HepG2 (cell line): ENCODE results near the gene STARD10. TPM values are rescaled to one million over a fixed set of nuclear protein-coding genes. Genes with fewer than 3 reads are reported as not detected.
A peak's percentile ranks its signal among the peaks of the same experiment; 100 is the strongest.

ENCODE experiments used
- CBX1 ChIP-seq: IDR thresholded peaks from one replicate; pipeline ENCODE4 v1.6.1; 2016; ENCODE audit warnings: antibody characterized with exemption, low read depth
- CREM ChIP-seq, 2 experiments: sonication (generic) in 1 of 2; formaldehyde crosslinking in 1 of 2; IDR thresholded peaks; 2 replicates each; pipeline versions ENCODE4 v1.4.0 to v1.6.1; 2016 to 2020; ENCODE audit warnings: antibody characterized with exemption in 1 of 2, mild to moderate bottlenecking in 1 of 2, missing genetic modification reagents in 1 of 2
- FOXJ3 ChIP-seq: sonication (generic); formaldehyde crosslinking; IDR thresholded peaks from 2 replicates; pipeline ENCODE4 v1.4.0; 2020; ENCODE audit warnings: missing genetic modification reagents, mild to moderate bottlenecking, borderline replicate concordance
- GATA4 ChIP-seq: sonication (generic); IDR thresholded peaks from 2 replicates; pipeline ENCODE4 v1.6.1; 2016; ENCODE audit warnings: antibody characterized with exemption, low read depth, borderline replicate concordance
- HNRNPK ChIP-seq: fragments of 200-400 bp; formaldehyde crosslinking; IDR thresholded peaks from 2 replicates; pipeline ENCODE4 v1.6.1; 2018; ENCODE audit warnings: low read length, low read depth, moderate library complexity, mild to moderate bottlenecking; ENCODE audit not compliant: poor library complexity, severe bottlenecking
- KDM1A ChIP-seq: IDR thresholded peaks from 2 replicates; pipeline ENCODE4 v1.6.1; 2016; ENCODE audit warnings: missing compliant biosample characterization
- KLF11 ChIP-seq: IDR thresholded peaks from 2 replicates; pipeline ENCODE4 v1.6.1; 2016; ENCODE audit warnings: missing compliant biosample characterization
- RXRB ChIP-seq: IDR thresholded peaks from 2 replicates; pipeline ENCODE4 v1.6.1; 2016; ENCODE audit warnings: borderline replicate concordance, missing genetic modification reagents, missing compliant biosample characterization
- SIX4 ChIP-seq: sonication (generic); formaldehyde crosslinking; IDR thresholded peaks from 2 replicates; pipeline ENCODE4 v1.4.0; 2020; ENCODE audit warnings: missing genetic modification reagents
- SRSF4 ChIP-seq: fragments of 200-400 bp; formaldehyde crosslinking; IDR thresholded peaks from one replicate; pipeline ENCODE4 v1.6.1; 2018; ENCODE audit warnings: mild to moderate bottlenecking, low read depth, low read length, moderate library complexity; ENCODE audit not compliant: poor library complexity, severe bottlenecking
- TARDBP ChIP-seq: sonication (generic); formaldehyde crosslinking; IDR thresholded peaks from 2 replicates; pipeline ENCODE4 v1.8.0; 2022; ENCODE audit warnings: mild to moderate bottlenecking, missing genetic modification reagents
- TEAD2 ChIP-seq: sonication (generic); formaldehyde crosslinking; IDR thresholded peaks from 2 replicates; pipeline ENCODE4 v1.9.0; 2021; ENCODE audit warnings: missing genetic modification reagents
- ZFP1 ChIP-seq: IDR thresholded peaks from 2 replicates; pipeline ENCODE4 v1.6.1; 2016
- ZFP82 ChIP-seq: sonication (generic); formaldehyde crosslinking; IDR thresholded peaks from 2 replicates; pipeline ENCODE4 v1.5.1; 2020; ENCODE audit warnings: mild to moderate bottlenecking, missing genetic modification reagents, borderline replicate concordance
- ZNF260 ChIP-seq: sonication (generic); formaldehyde crosslinking; IDR thresholded peaks from 2 replicates; pipeline ENCODE4 v1.4.0; 2020; ENCODE audit warnings: missing genetic modification reagents, low read depth, mild to moderate bottlenecking, borderline replicate concordance
- ZNF296 ChIP-seq: sonication (generic); formaldehyde crosslinking; conservative IDR thresholded peaks from 2 replicates; pipeline ENCODE4 v1.5.0; 2020; ENCODE audit warnings: mild to moderate bottlenecking, missing genetic modification reagents
- ZNF331 ChIP-seq: sonication (generic); formaldehyde crosslinking; IDR thresholded peaks from 2 replicates; pipeline ENCODE4 v1.4.0; 2020; ENCODE audit warnings: missing genetic modification reagents
- ZNF598 ChIP-seq: sonication (generic); formaldehyde crosslinking; IDR thresholded peaks from 2 replicates; pipeline ENCODE4 v1.5.1; 2020; ENCODE audit warnings: mild to moderate bottlenecking, missing genetic modification reagents, borderline replicate concordance
- ZNF619 ChIP-seq: sonication (generic); formaldehyde crosslinking; IDR thresholded peaks from 2 replicates; pipeline ENCODE4 v1.4.0; 2020; ENCODE audit warnings: mild to moderate bottlenecking, missing genetic modification reagents
- ZNF652 ChIP-seq: IDR thresholded peaks from 2 replicates; pipeline ENCODE4 v1.6.1; 2016; ENCODE audit warnings: low read depth, borderline replicate concordance
- ZNF670 ChIP-seq: sonication (generic); formaldehyde crosslinking; IDR thresholded peaks from 2 replicates; pipeline ENCODE4 v1.8.0; 2022; ENCODE audit warnings: mild to moderate bottlenecking, missing genetic modification reagents, borderline replicate concordance
- ZNF678 ChIP-seq: sonication (generic); formaldehyde crosslinking; IDR thresholded peaks from 2 replicates; pipeline ENCODE4 v1.4.0; 2020; ENCODE audit warnings: mild to moderate bottlenecking, missing genetic modification reagents
- ZNF766 ChIP-seq: sonication (generic); formaldehyde crosslinking; IDR thresholded peaks from 2 replicates; pipeline ENCODE4 v1.5.0; 2020; ENCODE audit warnings: missing genetic modification reagents, borderline replicate concordance
- ZNF883 ChIP-seq: sonication (generic); formaldehyde crosslinking; IDR thresholded peaks from 2 replicates; pipeline ENCODE4 v1.5.1; 2020; ENCODE audit warnings: mild to moderate bottlenecking, missing genetic modification reagents; ENCODE audit errors: not compliant biosample characterization
- polyA plus RNA-seq, 8 experiments: library from polyadenylated mRNA; depleted of rRNA in 3 of 8; stranded (reverse) in 7 of 8; unstranded in 1 of 8; fragments of >200 nt; fragmentation: Illumina TruSeq in 4 of 8; extraction: Trizol in 4 of 8; gene quantifications; 2 replicates each; pipeline versions ENCODE4 v1.2.1 to v1.2.3, GENCODE V29; 2011 to 2016; ENCODE audit warnings: low read depth in 4 of 8, missing spikeins in 1 of 8, mixed read lengths in 1 of 8; ENCODE audit not compliant: insufficient read depth in 1 of 8
- total RNA-seq, 5 experiments: library from RNA; depleted of rRNA; stranded (reverse); fragments of >200 nt; fragmentation: Illumina TruSeq; extraction: Trizol; gene quantifications; 2 replicates each; pipeline ENCODE4 v1.2.3, GENCODE V29; 2016; ENCODE audit warnings: low read depth in 1 of 5
- TF ChIP-seq, protein P1 (sequence below): sonication (generic); formaldehyde crosslinking; IDR thresholded peaks from 2 replicates; pipeline ENCODE4 v1.8.0; 2022; ENCODE audit warnings: low read depth, missing genetic modification reagents
- TF ChIP-seq, protein P2 (sequence below): IDR thresholded peaks from 2 replicates; pipeline ENCODE4 v1.6.1; 2016; ENCODE audit warnings: missing genetic modification reagents, missing compliant biosample characterization
- TF ChIP-seq, protein P3 (sequence below): sonication (generic); formaldehyde crosslinking; IDR thresholded peaks from 2 replicates; pipeline ENCODE4 v1.5.0; 2020; ENCODE audit warnings: missing genetic modification reagents

Gene STARD10
- total and polyA plus RNA-seq, 2 of the 13 experiments (the other 11 are each of a cell fraction or from before 2014, with no cell fraction given) = 260 to 341 TPM

DNA sequence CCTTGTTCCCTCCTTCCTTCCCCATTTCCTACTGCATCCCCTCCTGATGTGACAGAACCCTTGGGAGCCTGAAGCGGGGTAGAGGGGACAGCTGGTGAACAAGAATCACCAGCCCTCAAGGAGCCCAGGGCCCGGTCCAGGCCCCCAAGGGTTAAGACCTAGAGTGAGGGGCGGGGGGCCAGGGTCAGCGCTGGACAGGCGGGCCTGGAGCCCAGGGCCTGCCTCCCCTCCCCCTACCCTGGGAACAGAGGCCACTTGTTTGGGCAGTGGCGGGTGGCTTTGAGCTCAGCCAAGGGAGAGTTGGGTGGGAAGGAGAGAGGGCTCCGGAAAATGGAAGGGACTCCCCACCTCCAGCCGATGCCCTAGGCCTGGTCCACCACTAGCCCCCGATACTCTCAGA lies 43.8 kb downstream of the STARD10 start (continued):
- TF ChIP-seq, protein P1, sequence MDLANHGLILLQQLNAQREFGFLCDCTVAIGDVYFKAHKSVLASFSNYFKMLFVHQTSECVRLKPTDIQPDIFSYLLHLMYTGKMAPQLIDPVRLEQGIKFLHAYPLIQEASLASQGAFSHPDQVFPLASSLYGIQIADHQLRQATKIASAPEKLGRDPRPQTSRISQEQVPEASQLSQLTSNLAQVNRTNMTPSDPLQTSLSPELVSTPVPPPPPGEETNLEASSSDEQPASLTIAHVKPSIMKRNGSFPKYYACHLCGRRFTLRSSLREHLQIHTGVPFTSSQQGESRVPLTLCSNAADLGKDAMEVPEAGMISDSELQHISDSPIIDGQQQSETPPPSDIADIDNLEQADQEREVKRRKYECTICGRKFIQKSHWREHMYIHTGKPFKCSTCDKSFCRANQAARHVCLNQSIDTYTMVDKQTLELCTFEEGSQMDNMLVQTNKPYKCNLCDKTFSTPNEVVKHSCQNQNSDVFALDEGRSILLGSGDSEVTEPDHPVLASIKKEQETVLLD (CRISPR knock-in tag) = no peak
- TF ChIP-seq ZNF652 (CRISPR knock-in tag) = peak; percentile 96
- no peak for TF ChIP-seq ZNF670 (CRISPR knock-in tag)
- TF ChIP-seq TARDBP (CRISPR knock-in tag) = 0 out of 2 replicates have a peak, but pooled peaks have one; percentile 38
- TF ChIP-seq FOXJ3 (CRISPR knock-in tag) = no peak
- TF ChIP-seq RXRB (CRISPR knock-in tag) = peak; percentile 37; the same call in 1 of the 2 replicates
- TF ChIP-seq ZNF883 (CRISPR knock-in tag) = no peak
- TF ChIP-seq KDM1A = no peak
- TF ChIP-seq TEAD2 = no peak
- no peak for TF ChIP-seq ZFP1 (CRISPR knock-in tag)
- TF ChIP-seq GATA4 = no peak
- TF ChIP-seq, protein P2, sequence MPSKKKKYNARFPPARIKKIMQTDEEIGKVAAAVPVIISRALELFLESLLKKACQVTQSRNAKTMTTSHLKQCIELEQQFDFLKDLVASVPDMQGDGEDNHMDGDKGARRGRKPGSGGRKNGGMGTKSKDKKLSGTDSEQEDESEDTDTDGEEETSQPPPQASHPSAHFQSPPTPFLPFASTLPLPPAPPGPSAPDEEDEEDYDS (CRISPR knock-in tag) = no peak
- no peak for TF ChIP-seq SIX4
- TF ChIP-seq CBX1 = no peak
- no peak for TF ChIP-seq KLF11 (CRISPR knock-in tag)
- no peak for TF ChIP-seq ZNF766
- no peak; the same call in 1 of the 2 replicates for TF ChIP-seq CREM (IDR thresholded peaks at IDR 0.05)
- TF ChIP-seq CREM (CRISPR knock-in tag; IDR thresholded peaks at IDR 0.05) = no peak
- TF ChIP-seq, protein P3, sequence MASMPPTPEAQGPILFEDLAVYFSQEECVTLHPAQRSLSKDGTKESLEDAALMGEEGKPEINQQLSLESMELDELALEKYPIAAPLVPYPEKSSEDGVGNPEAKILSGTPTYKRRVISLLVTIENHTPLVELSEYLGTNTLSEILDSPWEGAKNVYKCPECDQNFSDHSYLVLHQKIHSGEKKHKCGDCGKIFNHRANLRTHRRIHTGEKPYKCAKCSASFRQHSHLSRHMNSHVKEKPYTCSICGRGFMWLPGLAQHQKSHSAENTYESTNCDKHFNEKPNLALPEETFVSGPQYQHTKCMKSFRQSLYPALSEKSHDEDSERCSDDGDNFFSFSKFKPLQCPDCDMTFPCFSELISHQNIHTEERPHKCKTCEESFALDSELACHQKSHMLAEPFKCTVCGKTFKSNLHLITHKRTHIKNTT (CRISPR knock-in tag) = no peak
- TF ChIP-seq ZNF678 = no peak
- TF ChIP-seq SRSF4 = no peak
- TF ChIP-seq ZFP82 = no peak
- no peak for TF ChIP-seq ZNF598 (CRISPR knock-in tag)
- no peak for TF ChIP-seq ZNF260 (CRISPR knock-in tag)
- no peak for TF ChIP-seq ZNF619 (CRISPR knock-in tag)
- TF ChIP-seq ZNF331 (CRISPR knock-in tag) = no peak
- no peak for TF ChIP-seq HNRNPK
- TF ChIP-seq ZNF296 (CRISPR knock-in tag) = peak; percentile 98
